HG03159 (cell line): ENCODE results near the gene SH3PXD2B.
"Not testable (repeated sequence)": the region's sequence is repeated elsewhere in the genome, so short reads cannot be mapped to it uniquely, and the experiment has no call there.

Source experiments
- ATAC-seq: cut with Tn5 transposase; IDR thresholded peaks from one replicate; pipeline ENCODE4 v1.9.1; 2021; ENCODE audit warnings: mild to moderate bottlenecking, moderate library complexity; ENCODE audit not compliant: unreplicated experiment

Gene SH3PXD2B

DNA sequence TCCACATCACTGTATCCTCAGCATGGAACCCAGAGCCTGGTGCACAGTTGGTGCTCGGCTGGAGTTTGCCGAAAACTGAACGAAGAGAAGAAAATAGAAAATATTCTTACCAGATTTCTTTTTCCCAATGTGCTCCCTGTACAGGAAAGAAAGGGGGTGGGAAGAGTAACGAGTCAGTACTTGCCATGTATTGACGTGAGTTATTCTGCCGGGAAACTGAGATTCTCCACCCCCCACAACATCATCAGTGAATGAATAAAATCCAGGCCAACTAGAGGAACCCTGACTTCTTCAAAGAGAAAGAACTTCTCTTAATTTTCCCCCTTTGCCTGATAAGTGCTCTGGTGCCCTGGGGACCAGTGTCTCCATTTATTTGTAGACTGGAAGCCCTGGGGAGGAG lies 80.6 kb downstream of the SH3PXD2B start:
- no peak for ATAC-seq

DNA sequence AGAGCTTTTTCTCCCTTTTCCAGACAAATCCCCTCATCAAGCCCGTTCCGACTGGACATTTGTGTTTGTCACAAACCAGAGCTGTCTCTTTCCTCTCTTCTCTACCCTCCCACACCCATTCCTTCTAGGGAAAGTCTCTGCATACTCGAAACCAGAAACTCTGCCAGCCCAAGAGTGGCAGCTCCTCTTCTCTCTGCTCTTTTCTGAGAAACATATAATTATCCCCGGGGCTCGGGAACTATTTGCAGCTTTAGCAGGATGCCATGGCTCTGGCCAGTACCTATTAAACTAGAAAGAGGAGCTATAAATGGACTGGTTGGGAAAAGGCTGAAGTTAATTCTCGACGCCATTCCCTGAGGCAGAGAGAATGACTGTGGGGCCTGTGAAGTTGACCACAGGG lies 82.6 kb downstream of the SH3PXD2B start:
- no peak for ATAC-seq

DNA sequence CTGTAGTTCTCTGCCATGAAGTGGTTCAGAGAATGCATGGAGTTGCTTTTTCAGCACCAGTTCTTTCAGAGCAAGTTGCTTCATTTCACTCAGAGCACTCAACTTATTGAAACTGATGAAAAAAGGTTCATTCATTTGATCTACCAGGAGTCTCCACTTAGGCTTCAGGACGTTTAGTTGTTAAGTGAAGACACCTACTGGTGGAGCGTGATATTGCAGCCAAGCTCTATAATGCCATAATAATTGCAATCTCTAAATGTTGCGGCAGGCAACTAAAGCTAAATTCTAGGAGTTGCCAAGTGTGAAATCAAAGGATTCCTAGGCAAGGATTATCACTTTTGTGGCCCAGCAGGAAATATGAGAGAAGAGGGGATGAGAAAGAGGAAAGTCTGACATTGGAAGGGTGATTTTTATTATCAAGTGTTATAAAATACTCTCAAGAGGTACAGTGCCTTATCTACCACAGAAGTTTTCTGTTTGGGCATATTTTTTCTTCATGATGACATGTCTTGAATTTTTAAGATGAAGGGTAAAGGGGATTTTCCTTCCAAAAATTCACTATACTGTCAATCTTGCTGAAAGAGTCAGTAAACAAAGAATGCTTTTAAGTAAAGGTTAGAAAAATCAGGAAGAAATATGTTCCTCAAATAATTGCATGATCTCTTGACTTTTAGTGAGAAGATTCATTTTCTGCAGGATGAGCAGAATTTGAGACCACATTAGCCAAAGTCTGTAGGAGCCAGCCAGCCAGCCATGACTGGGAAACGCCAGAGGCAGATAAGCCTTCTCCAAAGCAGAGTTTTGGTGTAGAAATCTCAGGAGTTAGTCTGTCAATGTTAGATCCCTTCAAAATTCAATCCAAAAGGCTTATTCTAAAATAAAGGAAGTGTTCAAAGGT lies 83.4 kb downstream of the SH3PXD2B start:
- ATAC-seq, result no peak

DNA sequence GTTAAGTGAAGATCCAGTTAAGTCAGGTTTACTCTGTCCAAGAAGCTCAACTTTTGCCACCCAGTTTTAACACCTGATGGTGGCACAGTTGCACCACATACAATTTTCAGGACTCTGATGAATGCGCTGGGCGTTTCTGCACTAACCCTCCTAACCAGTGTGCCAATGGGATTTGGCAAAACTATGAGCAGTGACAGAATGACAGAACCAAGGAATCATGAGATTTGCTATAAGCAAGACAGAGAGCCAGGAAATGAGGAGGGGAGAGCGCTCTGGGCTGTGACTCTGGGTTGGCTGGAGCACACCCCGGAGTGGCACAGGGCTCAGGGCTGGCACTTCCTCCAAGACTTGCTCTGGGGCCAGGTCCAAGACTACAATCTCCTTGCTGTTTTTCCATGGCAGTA lies 84.1 kb downstream of the SH3PXD2B start:
- ATAC-seq, result no peak

DNA sequence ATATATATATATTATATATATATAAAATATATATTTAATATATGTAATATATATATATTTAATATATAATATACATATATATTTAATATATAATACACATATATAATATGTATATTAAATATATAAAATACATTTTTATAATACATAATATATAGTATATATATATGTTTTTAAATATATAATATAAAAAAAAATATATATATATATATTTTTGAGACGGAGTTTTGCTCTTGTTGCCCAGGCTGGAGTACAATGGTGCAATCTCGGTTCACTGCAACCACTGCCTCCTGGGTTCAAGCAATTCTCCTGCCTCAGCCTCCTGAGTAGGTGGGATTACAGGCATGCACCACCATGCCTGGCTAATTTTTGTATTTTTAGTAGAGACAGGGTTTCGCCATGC lies 85.6 kb downstream of the SH3PXD2B start:
- not testable (repeated sequence) for ATAC-seq

- no peak for ATAC-seq
These were observed 88.2 kb downstream of the SH3PXD2B start for GRCh38 chr5:172365948-172366608.

DNA sequence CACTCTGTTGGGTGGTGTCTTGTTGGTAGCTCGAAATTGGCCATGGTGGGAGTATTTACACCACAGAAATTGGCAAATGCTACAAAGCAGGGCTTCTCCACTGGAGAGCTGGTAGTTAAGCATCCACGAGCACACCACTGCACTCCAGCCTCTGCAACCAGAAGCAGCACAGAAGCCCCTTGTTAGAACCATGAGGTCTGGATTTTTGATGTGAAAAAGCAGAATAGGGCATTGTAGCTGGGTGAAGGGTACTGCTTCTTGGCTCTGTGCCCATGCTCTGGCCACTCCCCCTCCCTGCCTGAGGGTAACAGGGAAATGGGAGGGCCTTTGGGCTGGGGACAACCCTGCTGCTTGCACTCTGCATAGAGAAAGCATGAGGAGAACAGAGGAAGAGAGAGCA lies 89.6 kb downstream of the SH3PXD2B start:
- no peak for ATAC-seq

DNA sequence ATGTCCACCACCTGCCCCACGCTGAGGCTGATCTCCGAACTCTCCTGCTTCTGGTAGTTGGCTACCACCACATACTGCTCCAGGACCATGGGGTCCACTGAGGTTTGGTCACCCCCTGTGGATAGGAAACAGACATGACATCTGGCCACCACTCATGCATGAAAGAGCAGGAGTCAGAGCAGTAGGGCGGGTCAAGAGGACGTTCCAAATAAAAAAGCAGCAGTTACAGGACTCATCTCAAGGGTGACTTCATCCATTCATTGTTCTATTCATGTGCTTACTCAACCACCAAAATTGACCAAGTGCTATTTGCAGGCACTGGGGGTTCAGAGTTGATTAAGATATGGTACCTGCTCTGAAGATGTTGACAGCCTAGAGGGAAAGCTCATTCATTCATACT lies 91.6 kb downstream of the SH3PXD2B start:
- ATAC-seq, result no peak

GRCh38 chr5:172361566-172362238 lies 92.6 kb downstream of the SH3PXD2B start:
- ATAC-seq, result no peak

DNA sequence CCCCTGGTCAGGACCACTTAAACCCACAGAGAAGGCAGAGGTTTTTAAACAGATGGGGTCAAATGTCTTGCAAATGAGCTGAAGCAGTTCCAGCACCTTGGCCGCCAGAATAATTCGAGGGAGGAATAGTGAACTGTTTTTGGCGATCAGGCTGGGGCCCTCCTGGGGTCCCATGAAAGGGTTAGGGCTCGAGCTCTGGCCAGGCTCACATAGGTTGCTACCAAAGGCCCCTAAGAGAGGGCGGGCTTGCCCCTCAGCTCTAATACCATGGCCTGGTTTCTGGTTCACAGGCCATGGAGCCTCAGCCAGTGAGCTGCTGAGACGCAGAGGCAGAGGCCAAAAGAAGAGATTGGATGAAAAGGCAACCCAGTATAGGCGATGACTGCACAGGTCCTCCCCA lies 96.0 kb downstream of the SH3PXD2B start:
- ATAC-seq, result no peak

- ATAC-seq, result no peak
These were observed 97.8 kb downstream of the SH3PXD2B start for GRCh38 chr5:172356527-172356926.

DNA sequence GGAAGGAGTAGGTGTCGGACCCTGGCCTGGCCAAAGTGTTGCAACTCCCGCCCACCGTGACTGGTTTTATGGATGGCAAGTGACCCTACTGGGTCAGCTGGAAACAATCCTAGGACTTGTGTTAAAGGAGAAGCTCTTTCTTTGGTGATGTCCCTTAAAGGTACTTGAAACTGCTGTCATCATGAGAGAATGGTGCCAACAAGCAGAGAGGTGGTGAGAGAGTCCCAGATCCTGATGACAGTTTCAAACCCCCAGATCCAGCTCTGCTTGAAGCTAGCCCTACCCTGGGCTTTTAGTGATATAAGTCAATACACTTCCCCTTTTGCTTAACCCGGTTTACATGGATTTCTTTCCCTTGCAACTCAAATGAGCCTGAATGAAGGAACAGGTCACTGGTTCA lies 98.3 kb downstream of the SH3PXD2B start:
- no peak for ATAC-seq

- no peak for ATAC-seq
These were observed 100.5 kb downstream of the SH3PXD2B start for GRCh38 chr5:172353846-172354245.

DNA sequence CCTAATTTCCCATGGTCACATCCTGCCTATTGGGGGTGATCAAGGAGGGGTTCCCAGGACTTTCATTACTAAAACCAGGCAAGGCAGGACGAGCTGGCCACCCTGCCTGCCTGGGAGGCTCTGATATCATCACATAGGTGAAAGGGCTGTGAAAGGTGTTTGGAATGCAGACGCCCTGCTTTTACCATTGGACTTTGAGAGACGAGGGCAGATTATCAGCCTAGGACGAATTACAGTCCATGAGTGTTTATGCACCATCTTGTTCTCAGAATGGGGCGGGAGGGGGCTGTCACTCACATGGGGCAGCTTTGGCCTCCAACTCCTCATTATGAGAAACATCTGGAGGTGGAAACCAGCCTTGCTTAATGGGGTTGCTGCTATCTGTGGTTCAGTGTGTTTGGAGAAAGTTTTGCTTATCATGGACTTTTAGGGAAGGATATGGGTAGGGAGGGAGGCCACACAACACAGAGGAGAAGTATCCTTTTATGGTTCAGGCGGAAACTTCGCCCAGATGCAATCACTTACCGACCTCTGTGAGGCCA lies 101.0 kb downstream of the SH3PXD2B start:
- no peak for ATAC-seq

DNA sequence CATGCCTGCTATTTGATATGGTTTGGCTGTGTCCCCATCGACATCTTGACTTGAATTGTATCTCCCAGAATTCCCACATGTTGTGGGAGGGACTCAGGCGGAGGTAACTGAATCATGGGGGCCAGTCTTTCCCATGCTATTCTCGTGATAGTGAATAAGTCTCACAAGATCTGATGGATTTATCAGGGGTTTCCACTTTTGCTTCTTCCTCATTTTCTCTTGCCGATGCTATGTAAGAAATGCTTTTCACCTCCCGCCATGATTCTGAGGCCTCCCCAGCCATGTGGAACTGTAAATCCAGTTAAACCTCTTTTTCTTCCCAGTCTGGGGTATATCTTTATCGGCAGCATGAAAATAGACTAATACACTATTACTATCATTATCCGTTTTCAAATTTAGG lies 101.8 kb downstream of the SH3PXD2B start:
- ATAC-seq, result not testable (repeated sequence)

DNA sequence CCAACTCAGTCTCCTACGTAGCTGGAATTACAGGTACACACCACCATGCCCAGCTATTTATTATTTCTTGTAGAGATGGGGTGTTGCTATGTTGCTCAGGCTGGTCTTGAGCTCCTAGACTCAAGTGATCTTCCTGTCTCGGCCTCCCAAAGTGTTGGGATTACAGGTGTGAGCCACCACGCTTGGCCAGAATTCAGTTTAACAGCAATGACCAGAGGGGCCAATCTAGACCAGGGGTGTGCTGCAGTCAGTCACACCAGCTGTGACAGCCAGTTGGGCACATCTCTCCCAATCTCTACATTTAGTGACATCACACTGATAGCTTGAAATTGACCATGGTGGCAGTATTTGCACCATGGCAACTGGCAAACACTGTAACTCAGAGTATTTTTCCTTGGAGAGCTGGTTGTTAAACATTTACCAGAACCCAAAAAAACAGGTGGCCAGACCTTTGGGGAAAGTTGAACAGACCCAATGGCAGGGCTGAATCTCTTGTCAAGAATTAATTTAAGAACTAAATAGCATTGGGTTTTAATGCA lies 103.0 kb downstream of the SH3PXD2B start:
- no peak for ATAC-seq

GRCh38 chr5:172350212-172351181 lies 103.8 kb downstream of the SH3PXD2B start:
- ATAC-seq, result no peak

- not testable (repeated sequence) for ATAC-seq
These were observed 105.6 kb downstream of the SH3PXD2B start for GRCh38 chr5:172348733-172349132.

DNA sequence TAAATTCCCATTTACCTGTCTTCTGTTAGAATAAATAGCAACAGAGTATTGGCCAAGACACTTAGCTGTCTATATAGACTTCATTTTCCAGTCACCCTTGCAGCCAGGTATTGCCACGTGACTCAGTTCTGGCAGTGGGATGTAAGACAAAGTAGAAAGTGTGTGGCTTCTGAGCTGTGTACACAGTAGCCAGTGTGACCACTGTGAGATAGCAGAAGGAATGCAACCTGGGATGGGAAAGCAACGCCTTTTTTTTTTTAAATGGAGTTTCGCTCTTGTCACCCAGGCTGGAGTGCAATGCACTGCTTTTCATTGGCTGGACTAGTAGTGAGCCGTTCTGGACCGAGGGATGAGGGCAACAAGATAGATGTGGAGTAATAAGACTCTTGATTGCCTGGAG lies 106.2 kb downstream of the SH3PXD2B start:
- no peak for ATAC-seq

DNA sequence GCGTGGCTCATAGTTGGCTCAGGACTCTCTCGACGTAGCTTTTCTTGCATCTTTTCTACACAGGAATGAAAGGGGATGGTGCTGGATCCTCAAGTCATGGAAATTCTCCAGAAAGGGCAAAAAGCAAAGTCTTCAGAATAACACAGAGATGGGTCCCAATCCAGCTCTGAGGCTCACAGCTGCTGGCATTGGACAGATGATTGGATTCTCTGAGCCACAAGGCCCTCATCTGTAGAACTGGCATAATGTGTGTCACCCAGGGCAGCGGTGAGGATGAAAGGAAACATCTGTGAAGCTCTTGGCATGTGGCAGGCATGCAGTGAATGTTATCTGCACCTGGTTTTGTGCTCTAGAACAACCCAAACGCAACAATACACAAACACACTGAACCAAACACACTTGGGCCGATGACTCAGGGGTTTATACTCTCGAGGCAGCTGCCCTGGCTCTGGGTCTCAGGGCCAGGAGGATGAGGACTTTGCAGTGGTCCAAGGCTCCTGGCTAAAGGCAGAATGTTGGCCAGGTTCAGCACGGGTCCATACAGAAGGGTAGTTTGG lies 106.8 kb downstream of the SH3PXD2B start:
- ATAC-seq, result no peak
